Mucosa of rectum (tissue), 2 donors: ENCODE data around the gene ZNF236.
A peak's percentile ranks its signal among the peaks of the same experiment; 100 is the strongest.
"Not testable (repeated sequence)": the region's sequence is repeated elsewhere in the genome, so short reads cannot be mapped to it uniquely, and the experiment has no call there.

ENCODE experiments used
- H3K27ac ChIP-seq, 2 donors: one replicate each; pipeline ENCODE4 v1.7.0; 2013; ENCODE audit warnings: inconsistent platforms in 2 of 2, low read depth in 2 of 2, low read length in 2 of 2
- H3K27me3 ChIP-seq, 2 donors: one replicate each; pipeline ENCODE4 v1.7.0; 2013; ENCODE audit warnings: low read length in 2 of 2; ENCODE audit not compliant: control insufficient read depth in 2 of 2, insufficient read depth in 2 of 2
- H3K36me3 ChIP-seq, 2 donors: one replicate each; pipeline ENCODE4 v1.7.0; 2013; ENCODE audit warnings: low read length in 2 of 2; ENCODE audit not compliant: control insufficient read depth in 2 of 2, insufficient read depth in 2 of 2
- H3K4me1 ChIP-seq, 2 donors: one replicate each; pipeline ENCODE4 v1.7.0; 2013; ENCODE audit warnings: low read length in 2 of 2, mild to moderate bottlenecking in 1 of 2; ENCODE audit not compliant: control insufficient read depth in 2 of 2, insufficient read depth in 2 of 2
- H3K4me3 ChIP-seq, 2 donors: one replicate each; pipeline ENCODE4 v1.7.0; 2013; ENCODE audit warnings: low read length in 2 of 2
- H3K9ac ChIP-seq, 2 donors: one replicate each; pipeline ENCODE4 v1.7.0; 2013; ENCODE audit warnings: low read length in 2 of 2, low read depth in 1 of 2, mild to moderate bottlenecking in 1 of 2
- H3K9me3 ChIP-seq, 2 donors: one replicate each; pipeline ENCODE4 v1.7.0; 2013; ENCODE audit warnings: low read length in 2 of 2; ENCODE audit not compliant: control insufficient read depth in 2 of 2
- donor health status: healthy.
- donor health status: Normal muscosa, but diverticular disease.

Gene ZNF236

GRCh38 chr18:76984193-76985155, 162.1 kb downstream of the ZNF236 start:
- H3K9ac ChIP-seq: no peak overlapping the region
- H3K27ac ChIP-seq: no peak overlapping the region
- H3K4me1 ChIP-seq: peaks cover 14 to 15% of the 10 kb centered on the region in 2 donors
- no peak overlapping the region for H3K4me3 ChIP-seq
- no peaks in the 10 kb centered on the region for H3K36me3 ChIP-seq
- no peaks in the 10 kb centered on the region for H3K9me3 ChIP-seq
- no peaks in the 10 kb centered on the region for H3K27me3 ChIP-seq

GRCh38 chr18:76985156-76985950, 163.0 kb downstream of the ZNF236 start:
- no peak overlapping the region for H3K4me3 ChIP-seq
- peaks cover 14 to 15% of the 10 kb centered on the region in 2 donors for H3K4me1 ChIP-seq
- no peak overlapping the region for H3K9ac ChIP-seq
- H3K27me3 ChIP-seq: no peaks in the 10 kb centered on the region
- H3K9me3 ChIP-seq: no peaks in the 10 kb centered on the region
- H3K36me3 ChIP-seq: no peaks in the 10 kb centered on the region
- no peak overlapping the region for H3K27ac ChIP-seq

- no peaks in the 10 kb centered on the region for H3K36me3 ChIP-seq
- H3K9ac ChIP-seq: no peak overlapping the region
- peaks cover 14% of the 10 kb centered on the region in 2 donors for H3K4me1 ChIP-seq
- H3K27ac ChIP-seq: no peak overlapping the region
- no peaks in the 10 kb centered on the region for H3K9me3 ChIP-seq
- H3K4me3 ChIP-seq: no peak overlapping the region
- H3K27me3 ChIP-seq: no peaks in the 10 kb centered on the region
Measured at GRCh38 chr18:76985951-76986236, 163.5 kb downstream of the ZNF236 start.

- no peak overlapping the region for H3K4me3 ChIP-seq
- H3K27ac ChIP-seq: peak overlapping the region in 1 of 2 donors; percentile 21
- H3K27me3 ChIP-seq: no peaks in the 10 kb centered on the region
- peaks cover 9 to 13% of the 10 kb centered on the region in 2 donors for H3K4me1 ChIP-seq
- H3K9me3 ChIP-seq: no peaks in the 10 kb centered on the region
- no peak overlapping the region for H3K9ac ChIP-seq
- H3K36me3 ChIP-seq: no peaks in the 10 kb centered on the region
Measured at GRCh38 chr18:76986406-76986805, 164.0 kb downstream of the ZNF236 start.

GRCh38 chr18:76988031-76988826, 165.9 kb downstream of the ZNF236 start:
- peak overlapping the region; percentile 36 to 40 for H3K27ac ChIP-seq
- H3K9ac ChIP-seq: no peak overlapping the region
- no peaks in the 10 kb centered on the region for H3K27me3 ChIP-seq
- peak overlapping the region in 1 of 2 donors; percentile 45 for H3K4me3 ChIP-seq
- peaks cover 0 to under 1% of the 10 kb centered on the region in 2 donors for H3K4me1 ChIP-seq
- H3K36me3 ChIP-seq: no peaks in the 10 kb centered on the region
- H3K9me3 ChIP-seq: no peaks in the 10 kb centered on the region

GRCh38 chr18:76988827-76989646, 166.7 kb downstream of the ZNF236 start:
- Histone ChIP-seq H3K4me3 (no peak overlapping the region), H3K27me3 (no peaks in the 10 kb centered on the region), H3K9ac (no peak overlapping the region), H3K4me1 (no peaks in the 10 kb centered on the region), H3K36me3 (no peaks in the 10 kb centered on the region), H3K27ac (peak overlapping the region in 1 of 2 donors; percentile 40), H3K9me3 (no peaks in the 10 kb centered on the region)

GRCh38 chr18:76989647-76990190, 167.4 kb downstream of the ZNF236 start:
- no peaks in the 10 kb centered on the region for H3K9me3 ChIP-seq
- H3K4me1 ChIP-seq: no peaks in the 10 kb centered on the region
- H3K9ac ChIP-seq: no peak overlapping the region
- no peaks in the 10 kb centered on the region for H3K36me3 ChIP-seq
- no peaks in the 10 kb centered on the region for H3K27me3 ChIP-seq
- H3K4me3 ChIP-seq: no peak overlapping the region
- no peak overlapping the region for H3K27ac ChIP-seq

- not testable (repeated sequence) for H3K27ac ChIP-seq, H3K4me1 ChIP-seq, H3K9me3 ChIP-seq, H3K27me3 ChIP-seq, H3K9ac ChIP-seq, H3K36me3 ChIP-seq, H3K4me3 ChIP-seq
Measured at GRCh38 chr18:76990343-76991020, 168.1 kb downstream of the ZNF236 start.
